K562 (cell line): Measurements from ENCODE around the gene CD47. TPM values are rescaled to one million over a fixed set of nuclear protein-coding genes. Genes with fewer than 3 reads are reported as not detected.

Experiments
- ATAC-seq: fragments of 200-7000 bp; cut with Tn5 transposase; 3 replicates; pipeline ENCODE4 v1.9.1; 2020; ENCODE audit warnings: moderate library complexity
- BruUV-seq: library from RNA; stranded (reverse); fragments of 400-500 nt; replicated peaks from 2 replicates; lab custom pipeline; 2021; lab: Mats Ljungman, UMichigan
- CTCF ChIA-PET: fragments of 300-600 bp; formaldehyde crosslinking; extraction: SDS; loops from one replicate; lab custom pipeline; 2021; ENCODE audit warnings: low intra/inter-chr PET ratio; lab: Yijun Ruan, JAX
- POLR2A ChIA-PET: fragments of 300-600, 350-650 bp; sonication (Branson Sonifier 250); formaldehyde crosslinking; extraction: SDS; loops from one replicate; lab custom pipeline; 2021; ENCODE audit warnings: antibody characterized with exemption, inconsistent platforms; lab: Yijun Ruan, JAX
- DNase-seq, 4 experiments: peaks; one replicate each; pipeline versions ENCODE4 v3.0.0 to v3.0.0-alpha.2; 2011 to 2018; ENCODE audit warnings: low spot score in 3 of 4, mixed read lengths in 3 of 4; ENCODE audit errors: extremely low read depth in 1 of 4
- FAIRE-seq: peaks from 2 replicates; lab custom pipeline; 2011; peaks lifted over from hg19 to GRCh38; lab: Jason Lieb, UNC
- H2AFZ ChIP-seq: 2 replicates; pipeline ENCODE4 v1.6.0; 2011; ENCODE audit warnings: low read depth, low read length, control low read depth, inconsistent platforms
- H3K27ac ChIP-seq: fragments of 200-600 bp; 3 replicates; pipeline ENCODE4 v1.8.0; 2011; ENCODE audit warnings: low read depth, mild to moderate bottlenecking, control low read depth, inconsistent platforms, low read length, moderate library complexity, mixed read lengths; ENCODE audit errors: extremely low read depth
- H3K27me3 ChIP-seq, 2 experiments: fragments of 300-600 bp in 1 of 2; 2 replicates in 1 of 2; 3 replicates in 1 of 2; pipeline versions ENCODE4 v1.6.0 to v1.8.0; 2011; ENCODE audit warnings: inconsistent platforms in 2 of 2, low read length in 2 of 2, mild to moderate bottlenecking in 1 of 2, mixed read lengths in 1 of 2, moderate library complexity in 1 of 2; ENCODE audit not compliant: control insufficient read depth in 2 of 2, insufficient read depth in 2 of 2
- H3K36me3 ChIP-seq: fragments of 300-600 bp; 3 replicates; pipeline ENCODE4 v1.8.0; 2011; ENCODE audit warnings: mild to moderate bottlenecking, low read length, inconsistent platforms; ENCODE audit not compliant: control insufficient read depth, insufficient read depth
- H3K4me1 ChIP-seq, 2 experiments: fragments of 200-600 bp in 1 of 2; replicated peaks in 1 of 2; 2 replicates in 1 of 2; 3 replicates in 1 of 2; pipeline versions ENCODE4 v1.5.1 to v1.8.0; 2011; ENCODE audit warnings: inconsistent platforms in 2 of 2, low read length in 2 of 2, mild to moderate bottlenecking in 1 of 2, mixed read lengths in 1 of 2, moderate library complexity in 1 of 2; ENCODE audit not compliant: control insufficient read depth in 2 of 2, insufficient read depth in 2 of 2
- H3K4me2 ChIP-seq: 2 replicates; pipeline ENCODE4 v1.6.1; 2011; ENCODE audit warnings: low read length, control low read depth, inconsistent platforms, mixed read lengths; ENCODE audit not compliant: insufficient read depth
- H3K4me3 ChIP-seq: fragments of 200-600 bp; sonication (generic), shearing (Covaris generic); 2 replicates; pipeline ENCODE4 v1.5.1; 2016; ENCODE audit warnings: control low read depth, inconsistent platforms
- H3K79me2 ChIP-seq: fragments of 200-600 bp; 3 replicates; pipeline ENCODE4 v1.8.0; 2011; ENCODE audit warnings: low read length, inconsistent platforms; ENCODE audit not compliant: control insufficient read depth, insufficient read depth
- H3K9ac ChIP-seq, 2 experiments: 2 replicates each; pipeline versions ENCODE4 v1.6.0 to v1.6.1; 2011; ENCODE audit warnings: low read depth in 2 of 2, low read length in 2 of 2, control low read depth in 1 of 2, inconsistent platforms in 1 of 2, mild to moderate bottlenecking in 1 of 2, mixed read lengths in 1 of 2; ENCODE audit not compliant: insufficient read depth in 1 of 2
- H3K9me1 ChIP-seq: one replicate; pipeline ENCODE4 v1.6.0; 2011; ENCODE audit warnings: inconsistent platforms, mild to moderate bottlenecking, low read length, moderate library complexity; ENCODE audit not compliant: control insufficient read depth, insufficient read depth
- H3K9me3 ChIP-seq: replicated peaks from 2 replicates; pipeline ENCODE4 v1.5.1; 2011; ENCODE audit warnings: low read depth, low read length, inconsistent platforms; ENCODE audit not compliant: control insufficient read depth, insufficient read depth
- H4K20me1 ChIP-seq: replicated peaks from 2 replicates; pipeline ENCODE4 v1.6.1; 2011; ENCODE audit warnings: low read length, inconsistent platforms, mixed read lengths; ENCODE audit not compliant: control insufficient read depth, insufficient read depth
- ATF4 ChIP-seq: fragments of 450-650 bp; formaldehyde crosslinking; IDR thresholded peaks from 2 replicates; pipeline ENCODE4 v1.4.0; 2022; ENCODE audit warnings: mild to moderate bottlenecking, moderate library complexity
- BRCA1 ChIP-seq, 2 experiments: fragments of 450-650 bp in 1 of 2; sonication (generic) in 1 of 2; formaldehyde crosslinking in 1 of 2; IDR thresholded peaks; 2 replicates each; pipeline versions ENCODE4 v1.5.0 to v1.6.1; 2017 to 2020; ENCODE audit warnings: mild to moderate bottlenecking in 1 of 2, missing genetic modification reagents in 1 of 2
- CBFA2T3 ChIP-seq: fragments of 450-650 bp; IDR thresholded peaks from 2 replicates; pipeline ENCODE4 v1.6.1; 2017
- KDM5B ChIP-seq: fragments of 200-600 bp; sonication (generic); IDR thresholded peaks from 2 replicates; pipeline ENCODE4 v1.6.1; 2012; ENCODE audit warnings: low read depth, mild to moderate bottlenecking, moderate library complexity, low read length, control low read depth, inconsistent platforms; ENCODE audit not compliant: insufficient replicate concordance
- MCM5 ChIP-seq: fragments of 450-650 bp; IDR thresholded peaks from 2 replicates; pipeline ENCODE4 v1.6.1; 2016; ENCODE audit warnings: low read depth
- POLR3A ChIP-seq: IDR thresholded peaks from 2 replicates; pipeline ENCODE4 v1.6.1; 2011; ENCODE audit warnings: borderline replicate concordance, mild to moderate bottlenecking, moderate library complexity; ENCODE audit not compliant: insufficient read length, insufficient read depth; ENCODE audit errors: extremely low read depth
- SP2 ChIP-seq: IDR thresholded peaks from 2 replicates; pipeline ENCODE4 v1.6.1; 2011; ENCODE audit warnings: mild to moderate bottlenecking, low read depth, low read length, moderate library complexity; ENCODE audit not compliant: poor library complexity, severe bottlenecking; ENCODE audit errors: extremely low read depth
- ZNF174 ChIP-seq: fragments of 250-450 bp; sonication (Bioruptor Pico); IDR thresholded peaks from 2 replicates; pipeline ENCODE4 v1.4.0; 2020; ENCODE audit warnings: mild to moderate bottlenecking
- ZNF77 ChIP-seq: fragments of 250-450 bp; sonication (Bioruptor Pico); IDR thresholded peaks from 2 replicates; pipeline ENCODE4 v1.5.0; 2020
- WGBS: fragments of 100-300 bp; shearing (Covaris generic); methylation state at CpG from one replicate; pipeline ENCODE4 v1.1.6; 2016; ENCODE audit warnings: low coverage, mixed read lengths; ENCODE audit not compliant: insufficient coverage; ENCODE audit errors: missing lambda C conversion rate; 5-methylcytosine and 5-hydroxymethylcytosine counted together
- in situ Hi-C: fragments of 300-500 bp; cut with MboI; formaldehyde crosslinking; loops from 4 replicates; pipeline ENCODE4 v1.15.0; 2018; ENCODE audit warnings: inconsistent platforms, mixed read lengths
- intact Hi-C: fragments of 100-400 bp; cut with micrococcal nuclease; formaldehyde crosslinking; loops from 2 replicates; pipeline ENCODE4 v1.14.2; 2022
- polyA plus RNA-seq, 8 experiments: library from polyadenylated mRNA; depleted of rRNA in 4 of 8; stranded (reverse) in 5 of 8; unstranded in 3 of 8; fragments of >200 nt; fragmentation: Nextera tagmentation in 2 of 8; fragmentation: Illumina TruSeq in 1 of 8; extraction: Ambion mirVana in 2 of 8; extraction: Trizol in 1 of 8; gene quantifications; 2 replicates each; pipeline versions ENCODE4 v1.2.1 to v1.2.3, GENCODE V29; 2011 to 2014; ENCODE audit warnings: inconsistent platforms in 1 of 8, missing spikeins in 1 of 8
- total RNA-seq, 7 experiments: library from RNA; depleted of rRNA in 6 of 7; stranded (reverse); fragments of >200 nt in 6 of 7; fragmentation: Illumina TruSeq in 2 of 7; extraction: Trizol in 2 of 7; gene quantifications; 2 replicates each; pipeline versions ENCODE4 v1.2.1 to v1.2.3, GENCODE V29; 2011 to 2021; ENCODE audit warnings: low replicate concordance in 1 of 7

The CD47 gene
- total and polyA plus RNA-seq, 9 of the 15 experiments (the other 6 are each of a cell fraction or from before 2014, with no cell fraction given), result 10.2 to 62.6 (median 36.3) TPM

- in situ Hi-C loops, result no loop called here
- H3K4me2 ChIP-seq, result no peak overlapping the region
- H3K4me3 ChIP-seq, result no peak overlapping the region
- FAIRE-seq, result no peak
- TF ChIP-seq MCM5, result no peak
- TF ChIP-seq KDM5B, result no peak
- no peak for TF ChIP-seq BRCA1 (IDR thresholded peaks at IDR 0.05)
- TF ChIP-seq BRCA1 (CRISPR knock-in tag; IDR thresholded peaks at IDR 0.05), result no peak
- no peak for TF ChIP-seq ATF4 (CRISPR knock-in tag)
- no peak for TF ChIP-seq SP2
- TF ChIP-seq CBFA2T3, result no peak
- no peak for TF ChIP-seq ZNF174 (CRISPR knock-in tag)
- TF ChIP-seq POLR3A, result no peak
- no peak for TF ChIP-seq ZNF77 (CRISPR knock-in tag)
- TF ChIP-seq, all 486 proteins: peak for 0
- Histone ChIP-seq H3K9me1 (no peaks in the 10 kb centered on the region), H3K9me3 (no peaks in the 10 kb centered on the region), H3K27ac (no peak overlapping the region), H4K20me1 (no peaks in the 10 kb centered on the region), H3K9ac (no peak overlapping the region), H3K27me3 (no peaks in the 10 kb centered on the region), H3K4me1 (0 out of 5 replicates have a peak, but pooled peaks cover 0 to 4% of the 10 kb centered on the region in 2 experiments), H3K79me2 (no peaks in the 10 kb centered on the region), H3K36me3 (peaks cover 21% of the 10 kb centered on the region; the same call in 2 of the 3 replicates), H2AFZ (no peak overlapping the region)
- ChIA-PET CTCF (no interaction called here), POLR2A (no interaction called here)
- WGBS, result 100% methylated on average over 1 of the region's 1 CpG
- intact Hi-C loops, result no loop called here
- no TSS peak for BruUV-seq
- ATAC-seq, result no peak
- DNase-seq, result no peak
Observed at GRCh38 chr3:108062051-108062450, 28.8 kb downstream of the CD47 start.
